SK-N-DZ (cell line): ENCODE data around the gene MON1A.

Source experiments
- DNase-seq: peaks from one replicate; pipeline ENCODE4 v3.0.0-alpha.2; 2015; ENCODE audit warnings: low spot score

Gene MON1A

GRCh38 chr3:49889296-49889695 lies 40.3 kb downstream of the MON1A start:
- no peak for DNase-seq

GRCh38 chr3:49886922-49887265 lies 42.7 kb downstream of the MON1A start:
- no peak for DNase-seq

GRCh38 chr3:49883998-49884397 lies 45.6 kb downstream of the MON1A start:
- no peak for DNase-seq

- DNase-seq, result no peak
These were observed 47.4 kb downstream of the MON1A start for GRCh38 chr3:49882166-49882565.

- peak; percentile 92 for DNase-seq
These were observed 48.9 kb downstream of the MON1A start for GRCh38 chr3:49880581-49881315.

GRCh38 chr3:49879721-49880120 lies 49.9 kb downstream of the MON1A start:
- no peak for DNase-seq

- no peak for DNase-seq
These were observed 50.9 kb downstream of the MON1A start for GRCh38 chr3:49878686-49879085.

GRCh38 chr3:49877716-49878115 lies 51.9 kb downstream of the MON1A start:
- DNase-seq, result no peak

- DNase-seq, result no peak
These were observed 53.0 kb downstream of the MON1A start for GRCh38 chr3:49876567-49876966.

GRCh38 chr3:49873623-49874022 lies 56.0 kb downstream of the MON1A start:
- DNase-seq, result no peak

GRCh38 chr3:49872801-49873281 lies 56.8 kb downstream of the MON1A start:
- DNase-seq, result peak; percentile 72

GRCh38 chr3:49871531-49872153 lies 58.0 kb downstream of the MON1A start:
- no peak for DNase-seq

GRCh38 chr3:49869525-49870126 lies 60.0 kb downstream of the MON1A start, which contains the start of gene CAMKV:
CAMKV (minus strand) TSS chr3:49869906; CDS start chr3:49862388, 7,518 bp downstream.
- DNase-seq, result peak; percentile 62

GRCh38 chr3:49868862-49869466 lies 60.6 kb downstream of the MON1A start:
- no peak for DNase-seq

- DNase-seq, result no peak
These were observed 61.7 kb downstream of the MON1A start for GRCh38 chr3:49867871-49868321.

GRCh38 chr3:49867400-49867799 lies 62.2 kb downstream of the MON1A start:
- DNase-seq, result no peak

- no peak for DNase-seq
These were observed 64.3 kb downstream of the MON1A start for GRCh38 chr3:49865198-49865784.

GRCh38 chr3:49864505-49864904 lies 65.1 kb downstream of the MON1A start:
- no peak for DNase-seq

GRCh38 chr3:49859576-49860305 lies 69.9 kb downstream of the MON1A start:
- DNase-seq, result no peak
